ENCODE results near the gene RNF157.

The RNF157 gene

GRCh38 chr17:76155988-76156661, 84.2 kb downstream of the RNF157 start:
- no peak for DNase-seq (ENCODE audit: low read depth)

DNA sequence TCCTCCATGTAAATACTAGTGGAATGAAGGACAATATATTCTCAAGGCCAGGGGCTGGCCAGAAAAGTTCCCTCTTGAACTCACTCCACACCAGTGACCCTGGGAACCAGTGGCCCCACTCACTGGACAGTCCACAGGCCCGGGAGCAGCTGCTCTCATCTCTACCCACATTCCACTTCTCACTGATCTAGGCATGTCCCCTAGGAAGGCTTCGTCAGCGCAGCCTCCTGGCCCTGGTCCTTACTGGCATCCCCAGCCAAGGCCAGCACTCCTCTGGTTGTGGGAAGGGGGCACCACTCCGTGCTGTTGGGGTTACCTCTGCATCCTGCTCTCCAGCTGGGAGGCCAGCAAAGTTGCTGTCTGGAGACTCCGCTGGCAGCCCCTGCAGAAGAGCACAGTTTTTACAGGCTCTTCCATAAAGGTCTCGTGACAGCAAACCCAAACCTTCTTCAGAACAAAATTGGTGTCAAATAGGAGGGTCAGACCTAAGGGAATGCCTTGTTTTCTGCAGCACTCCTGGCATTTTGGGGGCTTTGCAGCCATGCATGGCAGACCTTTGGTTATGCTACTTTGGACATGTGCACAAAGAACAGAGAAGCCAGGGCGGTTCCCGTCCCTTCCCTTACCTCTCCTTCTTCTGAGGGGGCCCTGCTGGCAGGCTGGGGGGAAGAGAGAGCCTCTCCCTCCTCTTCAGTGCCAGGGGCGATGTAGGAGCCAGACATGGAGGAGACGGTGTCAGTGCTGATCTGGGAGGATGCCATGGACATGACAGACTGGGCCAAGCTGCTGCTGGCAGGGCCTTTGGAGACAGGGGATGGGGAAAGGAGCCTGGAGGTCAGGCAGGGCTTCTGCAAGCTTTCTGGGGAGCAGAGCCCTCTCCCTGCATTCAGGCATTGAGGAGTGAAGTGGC, 85.1 kb downstream of the RNF157 start:
- DNase-seq (ENCODE audit: low read depth), result no peak

DNA sequence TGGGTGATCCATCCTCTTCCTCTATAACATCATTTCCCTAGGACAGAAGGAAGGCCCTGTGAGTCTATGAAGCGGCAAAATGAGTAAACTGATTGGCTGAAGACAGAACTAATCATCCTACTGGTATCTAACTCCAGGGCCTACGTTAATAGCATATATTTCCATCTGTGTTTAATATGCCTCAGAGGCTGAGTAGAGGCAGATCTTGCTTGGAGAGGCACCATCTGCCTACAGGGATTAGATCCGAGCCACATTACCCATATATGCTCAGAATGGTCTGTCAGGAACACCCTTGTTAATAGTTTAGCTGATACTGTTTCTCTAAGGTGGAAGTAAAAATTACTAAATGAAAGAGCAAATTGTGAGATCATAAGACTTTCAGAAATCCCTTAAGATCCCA, 86.0 kb downstream of the RNF157 start:
- no peak for DNase-seq (ENCODE audit: low read depth)

DNA sequence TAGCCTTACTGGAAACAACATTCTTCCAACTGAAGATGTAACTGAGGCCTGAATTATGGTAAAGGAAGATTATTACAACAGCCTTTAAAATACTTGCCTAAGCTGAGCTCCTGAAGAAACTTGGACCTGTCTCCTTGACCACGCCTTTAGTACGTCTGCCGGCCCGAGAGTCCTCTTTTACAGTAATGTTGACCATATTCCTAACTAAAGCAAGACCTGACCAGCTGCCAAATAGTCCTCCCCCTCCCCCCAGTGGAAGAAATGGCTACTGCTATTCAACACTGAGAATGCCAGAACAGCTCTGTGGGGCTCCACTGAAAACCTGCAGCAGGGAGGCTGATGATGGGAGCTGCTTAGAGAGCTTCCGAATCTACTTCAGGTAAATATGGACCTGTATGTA, 86.7 kb downstream of the RNF157 start:
- no peak for DNase-seq (ENCODE audit: low read depth)

DNA sequence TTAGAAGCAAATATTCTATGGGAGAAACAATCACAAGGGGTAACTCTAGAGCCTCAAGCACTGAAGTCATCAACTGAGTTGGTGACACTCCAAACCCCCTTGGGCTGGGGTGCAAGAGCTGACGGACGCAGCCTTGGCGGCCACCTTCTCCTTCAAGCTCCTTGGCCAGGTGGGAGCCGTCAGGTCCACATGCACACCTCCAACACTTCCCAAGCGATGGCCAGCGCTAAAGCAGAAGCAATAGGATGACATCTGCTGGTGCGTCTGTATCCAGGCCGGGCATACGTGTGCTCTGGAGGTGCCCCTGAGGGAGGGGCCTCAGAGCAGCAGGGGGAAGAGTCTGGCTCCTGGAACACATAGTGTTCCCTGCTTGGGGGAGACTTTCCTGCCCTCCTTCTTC, 87.1 kb downstream of the RNF157 start:
- DNase-seq (ENCODE audit: low read depth), result no peak

DNA sequence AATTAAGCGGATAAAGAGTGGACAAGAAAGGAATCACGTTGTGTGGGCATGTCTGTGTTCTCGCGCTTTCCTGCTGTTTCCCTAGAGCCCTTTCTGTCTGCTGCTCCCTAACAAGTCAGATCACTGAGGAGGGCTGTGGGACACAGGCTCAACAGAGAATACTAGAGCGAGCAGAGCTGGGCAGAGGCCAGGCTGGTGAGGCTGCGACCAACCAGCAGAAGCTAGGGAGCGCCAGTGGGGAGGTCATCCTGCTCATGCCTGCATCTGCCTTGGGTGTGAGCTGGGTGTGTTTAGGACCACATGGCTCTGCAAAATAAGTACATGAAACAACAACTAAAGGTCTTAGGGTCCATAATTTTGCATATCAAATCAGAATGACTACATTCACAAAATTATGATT, 87.7 kb downstream of the RNF157 start:
- no peak for DNase-seq (ENCODE audit: low read depth)

DNA sequence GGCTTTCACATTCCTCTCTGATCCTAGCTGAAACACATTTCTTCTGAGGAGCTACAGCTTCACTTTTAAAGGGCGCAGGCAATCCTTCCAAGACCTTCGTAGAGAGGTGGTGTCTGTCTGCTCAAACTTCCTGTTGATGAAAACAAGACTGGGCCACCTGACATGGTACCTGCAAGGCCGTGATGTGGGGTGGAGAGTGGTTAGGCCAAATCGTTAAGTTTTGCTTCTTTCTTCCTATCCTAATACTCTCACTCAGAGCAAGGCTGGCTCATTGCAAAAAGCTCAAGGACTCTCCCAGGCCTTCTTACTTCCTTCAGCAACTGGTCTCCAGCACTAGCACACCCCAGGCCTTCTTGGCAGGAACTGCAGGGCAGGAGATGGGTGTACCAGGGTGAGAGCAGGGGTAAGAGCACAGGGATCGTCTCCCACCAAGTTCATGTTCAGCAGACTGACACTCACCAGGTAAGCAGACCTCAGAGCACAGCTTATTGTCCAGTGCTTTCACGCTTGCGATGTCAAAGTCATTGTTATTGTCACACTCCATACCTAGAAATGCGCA, 88.3 kb downstream of the RNF157 start:
- no peak for DNase-seq (ENCODE audit: low read depth)

DNA sequence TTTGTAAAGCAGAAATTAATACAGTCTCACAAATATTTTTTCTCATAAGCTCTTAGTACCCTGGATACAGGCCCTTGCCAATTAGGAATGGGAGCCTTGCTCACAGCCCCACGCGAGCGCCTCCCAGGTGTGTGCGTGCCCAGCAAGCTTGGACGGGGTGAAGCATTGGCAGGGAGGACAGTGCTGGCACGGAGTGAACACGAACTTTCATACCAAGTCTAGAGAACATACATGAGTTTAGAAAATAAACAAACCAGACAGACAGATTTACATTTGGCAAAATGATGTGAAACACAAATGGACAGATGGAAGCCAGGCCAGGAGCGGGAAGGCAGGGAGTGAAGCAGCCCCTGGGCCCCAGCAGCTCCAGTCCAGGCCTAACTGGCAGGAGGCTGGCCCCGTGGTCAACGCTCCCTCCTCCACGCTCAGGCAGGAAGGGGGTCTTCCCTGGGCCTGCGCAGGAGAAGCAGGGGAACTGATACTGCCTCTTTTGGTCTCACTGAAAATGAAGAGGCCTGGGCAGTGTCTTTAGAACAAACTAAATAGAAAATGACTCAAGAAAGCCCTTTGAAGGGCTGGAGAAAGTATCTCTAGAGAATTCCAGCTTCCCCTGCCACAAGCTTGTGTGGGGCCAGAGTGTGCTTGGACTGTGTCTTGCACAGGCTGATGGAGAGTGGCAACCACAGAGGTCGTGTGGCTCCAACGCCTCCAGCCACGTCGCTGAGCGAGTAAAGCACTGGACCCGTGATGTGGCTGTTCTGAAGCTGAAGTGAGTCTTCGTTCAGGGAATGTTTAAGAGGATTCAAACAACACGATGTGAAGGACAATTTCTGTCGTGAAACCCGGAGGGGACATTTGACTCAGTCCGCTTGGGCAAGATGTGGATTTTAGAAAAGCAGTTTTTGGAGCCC, 89.3 kb downstream of the RNF157 start:
- no peak for DNase-seq (ENCODE audit: low read depth)

GRCh38 chr17:76149214-76149613, 91.1 kb downstream of the RNF157 start:
- DNase-seq (ENCODE audit: low read depth), result no peak

- DNase-seq (ENCODE audit: low read depth), result no peak
These were observed 92.3 kb downstream of the RNF157 start for GRCh38 chr17:76148015-76148326.

GRCh38 chr17:76147211-76148014, 92.9 kb downstream of the RNF157 start:
- no peak for DNase-seq (ENCODE audit: low read depth)

- no peak for DNase-seq (ENCODE audit: low read depth)
These were observed 94.0 kb downstream of the RNF157 start for GRCh38 chr17:76146053-76146851.

- DNase-seq (ENCODE audit: low read depth), result no peak
These were observed 94.9 kb downstream of the RNF157 start for GRCh38 chr17:76145231-76146052.

GRCh38 chr17:76142585-76143041, 97.7 kb downstream of the RNF157 start:
- DNase-seq (ENCODE audit: low read depth), result no peak

DNA sequence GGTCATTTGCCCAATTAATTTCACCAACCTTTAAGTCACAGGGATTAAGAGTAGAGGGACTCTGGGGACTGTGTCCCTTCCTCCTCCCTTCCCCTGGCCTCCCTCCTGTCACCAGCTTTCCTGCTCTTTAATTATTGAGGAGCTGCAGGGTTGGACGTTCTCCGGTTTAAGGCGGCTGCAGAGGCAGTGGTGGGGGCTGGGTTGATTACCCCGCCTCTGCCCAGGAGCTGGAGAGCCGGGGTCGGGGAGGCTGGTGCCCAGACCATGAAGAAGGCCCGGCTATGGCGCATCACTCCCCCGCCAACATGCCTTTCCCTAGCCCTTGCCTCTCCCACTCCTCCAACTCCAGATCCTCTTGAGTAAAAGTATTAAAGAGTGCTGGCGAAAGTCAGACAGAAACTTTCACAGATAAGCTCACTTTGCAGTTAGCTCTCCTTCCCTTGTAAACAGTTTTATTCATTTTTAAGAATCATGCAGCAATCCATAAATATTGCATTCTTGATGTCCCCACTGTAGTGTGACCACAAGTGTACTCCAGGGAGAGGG, 98.2 kb downstream of the RNF157 start:
- no peak for DNase-seq (ENCODE audit: low read depth)

- peak; percentile 44 for DNase-seq (ENCODE audit: low read depth)
These were observed 98.9 kb downstream of the RNF157 start, which contains the start of gene FOXJ1 for GRCh38 chr17:76141212-76142038. TSS of gene FOXJ1 (minus strand) at chr17:76141245. CDS start at chr17:76140395, 850 bp downstream.

DNA sequence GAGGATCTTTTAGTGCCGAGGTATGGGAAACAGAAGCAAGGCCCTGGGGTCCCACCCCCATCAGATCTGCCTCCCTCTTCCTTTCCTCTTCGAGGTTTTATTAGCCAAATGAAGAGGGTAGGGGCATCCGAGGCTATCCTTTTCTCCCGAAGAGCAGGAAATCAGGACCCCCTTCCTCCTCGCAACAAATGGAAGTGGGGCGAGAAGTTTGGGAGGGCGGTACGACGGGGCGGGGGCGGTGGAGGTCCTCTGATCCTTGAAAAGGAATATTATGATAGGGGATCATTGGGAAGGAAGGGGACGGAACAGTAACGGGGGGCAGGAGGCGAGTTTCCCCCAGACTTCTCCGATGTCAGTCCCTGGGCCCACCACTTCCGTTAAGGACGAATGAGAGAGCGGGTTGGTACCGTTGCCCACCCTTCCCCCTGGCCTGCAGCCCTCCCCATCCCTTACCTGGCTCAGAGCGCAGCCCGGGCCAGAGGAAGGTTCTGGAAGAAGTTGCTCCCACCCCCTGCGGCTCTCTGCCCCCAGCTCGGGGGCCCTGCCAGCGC, 99.6 kb downstream of the RNF157 start:
- no peak for DNase-seq (ENCODE audit: low read depth)
